Pancreas (tissue), 10 donors: ENCODE data around the gene DNAH8. TPM values are rescaled to one million over a fixed set of nuclear protein-coding genes. Genes with fewer than 3 reads are reported as not detected.
A peak's percentile ranks its signal among the peaks of the same experiment; 100 is the strongest.

Experiments
- ATAC-seq, 4 donors: fragments of 200-7000 bp; cut with Tn5 transposase; one replicate each; pipeline versions ENCODE4 v1.8.0 to v1.9.1; 2020; ENCODE audit warnings: mild to moderate bottlenecking in 4 of 4, moderate library complexity in 4 of 4
- DNase-seq, 6 donors: peaks; one replicate each; pipeline ENCODE4 v3.0.0-alpha.2; 2020
- FAIRE-seq: peaks from 2 replicates; lab custom pipeline; 2012; peaks lifted over from hg19 to GRCh38; lab: Jason Lieb, UNC
- H3K27ac ChIP-seq, 4 donors: fragments of 200-600 bp; sonication (generic); 1 replicate in 3 of 4; 2 replicates in 1 of 4; pipeline versions ENCODE4 v1.5.0 to v1.8.0; 2020
- H3K27me3 ChIP-seq, 4 donors: fragments of 200-600 bp; one replicate each; pipeline ENCODE4 v1.8.0; 2021
- H3K36me3 ChIP-seq, 3 donors: fragments of 200-600 bp; sonication (generic) in 1 of 3; one replicate each; pipeline versions ENCODE4 v1.5.0 to v1.8.0; 2020 to 2021
- H3K4me1 ChIP-seq, 3 donors: fragments of 200-600 bp; one replicate each; pipeline ENCODE4 v1.8.0; 2021
- H3K4me3 ChIP-seq, 4 donors: fragments of 200-600 bp; sonication (generic) in 2 of 4; one replicate each; pipeline versions ENCODE4 v1.5.0 to v1.8.0; 2020 to 2021
- H3K9me3 ChIP-seq, 4 donors: fragments of 200-600 bp; one replicate each; pipeline ENCODE4 v1.8.0; 2021
- CTCF ChIP-seq, 4 donors: fragments of 200-600 bp; sonication (generic) in 3 of 4; IDR thresholded peaks; one replicate each; pipeline versions ENCODE4 v1.5.0 to v1.8.0; 2021; ENCODE audit warnings: antibody characterized with exemption in 4 of 4
- WGBS, 2 donors: extraction: QIAGEN DNeasy Blood & Tissue Kit; methylation state at CpG; one replicate each; pipeline ENCODE4 v1.1.7; 2013; 5-methylcytosine and 5-hydroxymethylcytosine counted together
- intact Hi-C, 3 donors: fragments of 100-400 bp; cut with DNase I; formaldehyde crosslinking; loops; one replicate each; pipeline versions ENCODE4 v1.11.1 to v1.14.2; 2022
- polyA plus RNA-seq, 2 donors: library from polyadenylated mRNA; stranded (reverse); fragments of 200-250 nt; gene quantifications; one replicate each; pipeline ENCODE4 v1.2.3, GENCODE V29; 2013
- total RNA-seq, 6 donors: library from RNA; stranded (reverse); fragmentation: NEBNext Ultra II Directional in 4 of 6; extraction: Animal tissue kit (Norgen Biotek cat#: 25700) in 4 of 6; gene quantifications; one replicate each; pipeline versions ENCODE4 v1.2.1 to v1.2.4, GENCODE V29; 2021 to 2023
- donor health status: healthy with polysubstance abuse.
- donor health status: DM: no; HTN: no; CAD: no; lungs with moderate emphysema.
- donor health status: DM: no; HTN: no; CAD: no.
- donor health status: control.
- donor health status: control.
- donor health status: Bipolar disorder and iron deficiency.
- donor health status: DM: yes; HTN: yes; CAD: no.
- donor health status: DM: no; HTN: no; CAD: no.
- donor health status: DM: no; HTN: no; CAD: no.
- donor health status: DM: yes; HTN: yes; CAD: no.

DNAH8 gene
- total and polyA plus RNA-seq, 8 donors, result not detected

GRCh38 chr6:39072830-39073229, 357.7 kb downstream of the DNAH8 start:
- TF ChIP-seq CTCF (IDR thresholded peaks at IDR 0.05), result no peak
- intact Hi-C loops, result no loop called here
- 94 to 95% methylated on average over 9 of the region's 9 CpGs for WGBS, 2 donors
- Histone ChIP-seq H3K9me3 (no peaks in the 10 kb centered on the region), H3K27me3 (no peaks in the 10 kb centered on the region), H3K27ac (no peak overlapping the region), H3K36me3 (no peaks in the 10 kb centered on the region), H3K4me1 (no peaks in the 10 kb centered on the region), H3K4me3 (no peak overlapping the region)
- FAIRE-seq (no peak), DNase-seq (peak in 1 of 6 donors; percentile 30), ATAC-seq (no peak)

- ATAC-seq (peak in 1 of 4 donors; percentile 28), DNase-seq (peak in 1 of 6 donors; percentile 21), FAIRE-seq (no peak)
Observed at GRCh38 chr6:39073471-39074355, 358.6 kb downstream of the DNAH8 start.

GRCh38 chr6:39074486-39074885, 359.4 kb downstream of the DNAH8 start:
- 88 to 96% methylated on average over 9 of the region's 9 CpGs for WGBS, 2 donors
- TF ChIP-seq CTCF (IDR thresholded peaks at IDR 0.05), result no peak
- Histone ChIP-seq H3K9me3 (no peaks in the 10 kb centered on the region), H3K27ac (no peak overlapping the region), H3K4me3 (no peak overlapping the region), H3K36me3 (no peaks in the 10 kb centered on the region), H3K27me3 (no peaks in the 10 kb centered on the region), H3K4me1 (no peaks in the 10 kb centered on the region)
- no peak for FAIRE-seq
- no peak for ATAC-seq
- peak in 1 of 6 donors; percentile 31 for DNase-seq
- intact Hi-C loops, result no loop called here

More at GRCh38 chr6:39073471-39074355, 358.6 kb downstream of the DNAH8 start:
- Histone ChIP-seq H3K9me3 (no peaks in the 10 kb centered on the region), H3K27ac (no peak overlapping the region), H3K27me3 (no peaks in the 10 kb centered on the region), H3K4me1 (no peaks in the 10 kb centered on the region), H3K4me3 (no peak overlapping the region), H3K36me3 (no peaks in the 10 kb centered on the region)
- intact Hi-C loops, result no loop called here
- TF ChIP-seq CTCF (IDR thresholded peaks at IDR 0.05), result no peak
- WGBS, 2 donors, result 93% methylated on average over 17 of the region's 17 CpGs

GRCh38 chr6:39075010-39075686, 360.0 kb downstream of the DNAH8 start:
- 72 to 77% methylated on average over 12 of the region's 12 CpGs for WGBS, 2 donors
- intact Hi-C loops, result no loop called here

More at GRCh38 chr6:39075010-39075686, 360.0 kb downstream of the DNAH8 start:
- no peak overlapping the region for H3K4me3 ChIP-seq
- TF ChIP-seq CTCF (IDR thresholded peaks at IDR 0.05), result no peak
- H3K4me1 ChIP-seq, result no peaks in the 10 kb centered on the region
- ATAC-seq, result peak in 2 of 4 donors; percentile 38 to 52
- no peaks in the 10 kb centered on the region for H3K36me3 ChIP-seq
- DNase-seq, result peak in 1 of 6 donors; percentile 51
- H3K27ac ChIP-seq, result no peak overlapping the region
- no peaks in the 10 kb centered on the region for H3K9me3 ChIP-seq
- FAIRE-seq, result no peak
- no peaks in the 10 kb centered on the region for H3K27me3 ChIP-seq
